ENCODE data around the gene TRH. TPM values are rescaled to one million over a fixed set of nuclear protein-coding genes. Genes with fewer than 3 reads are reported as not detected.

The TRH gene
- total RNA-seq, 1 donor from 2014 or later: not detected

GRCh38 chr3:129979905-129980304 is 5.4 kb downstream of the TRH start:
- Histone ChIP-seq H3K27ac (replicated peaks) (no peak overlapping the region), H3K4me3 (no peak overlapping the region), H3K4me1 (peaks cover 11% of the 10 kb centered on the region), H3K36me3 (no peaks in the 10 kb centered on the region), H3K9me3 (replicated peaks) (no peaks in the 10 kb centered on the region), H3K27me3 (ENCODE audit: low read depth) (peaks cover 71% of the 10 kb centered on the region)
- DNase-seq: no peak
- TF ChIP-seq CTCF (IDR thresholded peaks at IDR 0.05; ENCODE audit: borderline replicate concordance): no peak
- intact Hi-C loops (cut with micrococcal nuclease): no loop called here

- H3K4me3 ChIP-seq: no peak overlapping the region
- no peaks in the 10 kb centered on the region for H3K36me3 ChIP-seq
- DNase-seq: no peak
- H3K27me3 ChIP-seq (ENCODE audit: low read depth): peaks cover 35% of the 10 kb centered on the region
- intact Hi-C loops (cut with micrococcal nuclease): no loop called here
- no peak overlapping the region for H3K27ac ChIP-seq (replicated peaks)
- TF ChIP-seq CTCF (IDR thresholded peaks at IDR 0.05; ENCODE audit: borderline replicate concordance): no peak
- H3K4me1 ChIP-seq: no peaks in the 10 kb centered on the region
- no peaks in the 10 kb centered on the region for H3K9me3 ChIP-seq (replicated peaks)
Observed at GRCh38 chr3:129983561-129983960, 9.0 kb downstream of the TRH start.

GRCh38 chr3:129984125-129984524 is 9.6 kb downstream of the TRH start:
- Histone ChIP-seq H3K4me3 (no peak overlapping the region), H3K27ac (replicated peaks) (no peak overlapping the region), H3K36me3 (no peaks in the 10 kb centered on the region), H3K27me3 (ENCODE audit: low read depth) (peaks cover 29% of the 10 kb centered on the region), H3K4me1 (no peaks in the 10 kb centered on the region), H3K9me3 (replicated peaks) (no peaks in the 10 kb centered on the region)
- intact Hi-C loops (cut with micrococcal nuclease): no loop called here
- DNase-seq: no peak
- TF ChIP-seq CTCF (IDR thresholded peaks at IDR 0.05; ENCODE audit: borderline replicate concordance): no peak

GRCh38 chr3:129985113-129985512 is 10.6 kb downstream of the TRH start:
- H3K4me3 ChIP-seq: no peak overlapping the region
- no peak overlapping the region for H3K27ac ChIP-seq (replicated peaks)
- no peaks in the 10 kb centered on the region for H3K4me1 ChIP-seq
- no peaks in the 10 kb centered on the region for H3K36me3 ChIP-seq
- no peaks in the 10 kb centered on the region for H3K9me3 ChIP-seq (replicated peaks)
- TF ChIP-seq CTCF (IDR thresholded peaks at IDR 0.05; ENCODE audit: borderline replicate concordance): no peak
- peaks cover 19% of the 10 kb centered on the region for H3K27me3 ChIP-seq (ENCODE audit: low read depth)
- intact Hi-C loops (cut with micrococcal nuclease): no loop called here
- peak; percentile 37 for DNase-seq

GRCh38 chr3:129988429-129988828 is 13.9 kb downstream of the TRH start:
- Histone ChIP-seq H3K4me3 (no peak overlapping the region), H3K36me3 (no peaks in the 10 kb centered on the region), H3K27ac (replicated peaks) (no peak overlapping the region), H3K27me3 (ENCODE audit: low read depth) (peaks cover 16% of the 10 kb centered on the region), H3K4me1 (no peaks in the 10 kb centered on the region), H3K9me3 (replicated peaks) (peaks cover 4% of the 10 kb centered on the region)
- intact Hi-C loops (cut with micrococcal nuclease): no loop called here
- TF ChIP-seq CTCF (IDR thresholded peaks at IDR 0.05; ENCODE audit: borderline replicate concordance): no peak
- DNase-seq: no peak

- H3K36me3 ChIP-seq: no peaks in the 10 kb centered on the region
- no peak for DNase-seq
- H3K9me3 ChIP-seq (replicated peaks): peaks cover 4% of the 10 kb centered on the region
- no peak overlapping the region for H3K27ac ChIP-seq (replicated peaks)
- intact Hi-C loops (cut with micrococcal nuclease): no loop called here
- H3K4me1 ChIP-seq: no peaks in the 10 kb centered on the region
- H3K27me3 ChIP-seq (ENCODE audit: low read depth): peaks cover 18% of the 10 kb centered on the region
- TF ChIP-seq CTCF (IDR thresholded peaks at IDR 0.05; ENCODE audit: borderline replicate concordance): no peak
- H3K4me3 ChIP-seq: no peak overlapping the region
Observed at GRCh38 chr3:129989414-129989813, 14.9 kb downstream of the TRH start.
